ENCODE results near the gene ACTA1. TPM values are rescaled to one million over a fixed set of nuclear protein-coding genes. Genes with fewer than 3 reads are reported as not detected.

The ACTA1 gene
- total RNA-seq, 4 donors from 2014 or later, result 0.59 to 2.6 (median 1.7) TPM

- Histone ChIP-seq H3K27ac (no peak overlapping the region), H3K9me3 (no peaks in the 10 kb centered on the region), H3K36me3 (no peaks in the 10 kb centered on the region), H3K27me3 (peaks cover 38% of the 10 kb centered on the region), H3K4me1 (peaks cover 45% of the 10 kb centered on the region), H3K4me3 (no peak overlapping the region)
- WGBS, result 87% methylated on average over 7 of the region's 7 CpGs
- no peak for DNase-seq (ENCODE audit: low spot score in 2 of 2)
- no peak for TF ChIP-seq POLR2AphosphoS5 (IDR thresholded peaks at IDR 0.05)
- TF ChIP-seq CTCF (IDR thresholded peaks at IDR 0.05), result no peak
- TF ChIP-seq EP300 (IDR thresholded peaks at IDR 0.05), result no peak
- no peak for TF ChIP-seq POLR2A (IDR thresholded peaks at IDR 0.05)
These were observed 21.8 kb downstream of the ACTA1 start for GRCh38 chr1:229412056-229412455.

- peaks cover 46% of the 10 kb centered on the region for H3K4me1 ChIP-seq
- H3K27ac ChIP-seq, result no peak overlapping the region
- DNase-seq (ENCODE audit: low spot score in 2 of 2), result no peak
- no peaks in the 10 kb centered on the region for H3K9me3 ChIP-seq
- H3K4me3 ChIP-seq, result no peak overlapping the region
- H3K27me3 ChIP-seq, result peaks cover 43% of the 10 kb centered on the region
- TF ChIP-seq POLR2A (IDR thresholded peaks at IDR 0.05) (no peak), CTCF (IDR thresholded peaks at IDR 0.05) (no peak), EP300 (IDR thresholded peaks at IDR 0.05) (no peak), POLR2AphosphoS5 (IDR thresholded peaks at IDR 0.05) (no peak)
- 39% methylated on average over 11 of the region's 11 CpGs for WGBS
- H3K36me3 ChIP-seq, result no peaks in the 10 kb centered on the region
These were observed 22.3 kb downstream of the ACTA1 start for GRCh38 chr1:229411434-229412055.

DNA sequence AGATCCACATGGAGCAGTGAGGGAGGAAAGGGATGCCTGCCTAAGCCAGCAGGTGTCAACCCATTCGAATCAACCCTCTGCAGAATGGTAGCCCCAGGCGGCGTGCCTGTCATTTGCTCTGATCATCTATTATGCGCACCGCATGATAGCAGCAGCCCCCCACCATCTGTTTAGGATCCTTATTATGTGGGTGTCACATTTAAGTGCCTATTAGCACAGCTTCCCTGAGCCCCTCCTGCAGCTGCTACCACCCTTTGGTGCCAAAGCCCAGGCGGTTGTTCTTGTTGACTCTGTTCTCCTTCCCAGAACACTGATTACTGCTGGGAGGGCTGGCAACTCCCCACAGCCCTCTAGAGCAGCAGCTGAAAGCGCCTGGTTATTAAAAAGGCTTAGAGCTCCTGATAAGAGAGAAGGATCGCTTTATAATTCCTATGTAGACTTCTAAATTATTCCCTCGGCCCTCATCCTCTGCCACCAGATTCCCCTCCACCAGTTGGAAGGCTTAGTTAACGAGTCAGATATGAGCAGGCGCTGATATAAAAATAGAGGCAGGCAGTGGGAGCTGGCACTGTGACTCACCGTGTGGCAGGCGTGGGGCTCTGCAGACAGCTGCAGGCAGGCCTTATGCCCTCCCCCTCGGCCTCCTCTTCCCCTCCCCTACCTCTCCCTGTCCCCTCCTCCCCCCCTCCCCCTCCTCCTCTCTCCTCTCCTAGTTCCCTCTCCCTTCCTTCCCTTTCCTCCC, 23.0 kb downstream of the ACTA1 start:
- DNase-seq (ENCODE audit: low spot score in 2 of 2), result no peak
- Histone ChIP-seq H3K36me3 (no peaks in the 10 kb centered on the region), H3K4me3 (no peak overlapping the region), H3K27me3 (peaks cover 48% of the 10 kb centered on the region), H3K9me3 (no peaks in the 10 kb centered on the region), H3K4me1 (peaks cover 46% of the 10 kb centered on the region), H3K27ac (no peak overlapping the region)
- TF ChIP-seq CTCF (IDR thresholded peaks at IDR 0.05), result no peak
- TF ChIP-seq POLR2AphosphoS5 (IDR thresholded peaks at IDR 0.05), result no peak
- no peak for TF ChIP-seq POLR2A (IDR thresholded peaks at IDR 0.05)
- TF ChIP-seq EP300 (IDR thresholded peaks at IDR 0.05), result no peak
- WGBS, result 9% methylated on average over 13 of the region's 14 CpGs

DNA sequence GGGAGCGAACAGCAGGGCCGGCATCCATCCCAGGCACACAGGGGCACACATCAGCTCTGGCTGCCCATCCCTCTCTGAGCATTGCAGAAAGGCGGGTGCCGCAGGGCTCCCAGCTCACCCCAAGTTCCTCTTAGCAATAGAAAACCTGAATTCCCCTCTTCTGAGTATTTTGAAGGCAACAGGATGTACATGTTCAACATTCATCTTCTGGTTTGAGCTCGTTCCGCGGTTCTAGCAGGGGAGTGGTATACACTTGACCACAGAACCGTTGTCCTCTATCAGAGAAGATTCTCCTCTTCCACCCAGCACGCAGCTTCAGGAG, 23.6 kb downstream of the ACTA1 start:
- Histone ChIP-seq H3K36me3 (no peaks in the 10 kb centered on the region), H3K27me3 (peaks cover 54% of the 10 kb centered on the region), H3K27ac (no peak overlapping the region), H3K4me3 (no peak overlapping the region), H3K4me1 (peaks cover 46% of the 10 kb centered on the region), H3K9me3 (no peaks in the 10 kb centered on the region)
- WGBS, result 57% methylated on average over 5 of the region's 9 CpGs
- no peak for DNase-seq (ENCODE audit: low spot score in 2 of 2)
- TF ChIP-seq CTCF (IDR thresholded peaks at IDR 0.05), result no peak
- no peak for TF ChIP-seq EP300 (IDR thresholded peaks at IDR 0.05)
- no peak for TF ChIP-seq POLR2A (IDR thresholded peaks at IDR 0.05)
- TF ChIP-seq POLR2AphosphoS5 (IDR thresholded peaks at IDR 0.05), result no peak

DNA sequence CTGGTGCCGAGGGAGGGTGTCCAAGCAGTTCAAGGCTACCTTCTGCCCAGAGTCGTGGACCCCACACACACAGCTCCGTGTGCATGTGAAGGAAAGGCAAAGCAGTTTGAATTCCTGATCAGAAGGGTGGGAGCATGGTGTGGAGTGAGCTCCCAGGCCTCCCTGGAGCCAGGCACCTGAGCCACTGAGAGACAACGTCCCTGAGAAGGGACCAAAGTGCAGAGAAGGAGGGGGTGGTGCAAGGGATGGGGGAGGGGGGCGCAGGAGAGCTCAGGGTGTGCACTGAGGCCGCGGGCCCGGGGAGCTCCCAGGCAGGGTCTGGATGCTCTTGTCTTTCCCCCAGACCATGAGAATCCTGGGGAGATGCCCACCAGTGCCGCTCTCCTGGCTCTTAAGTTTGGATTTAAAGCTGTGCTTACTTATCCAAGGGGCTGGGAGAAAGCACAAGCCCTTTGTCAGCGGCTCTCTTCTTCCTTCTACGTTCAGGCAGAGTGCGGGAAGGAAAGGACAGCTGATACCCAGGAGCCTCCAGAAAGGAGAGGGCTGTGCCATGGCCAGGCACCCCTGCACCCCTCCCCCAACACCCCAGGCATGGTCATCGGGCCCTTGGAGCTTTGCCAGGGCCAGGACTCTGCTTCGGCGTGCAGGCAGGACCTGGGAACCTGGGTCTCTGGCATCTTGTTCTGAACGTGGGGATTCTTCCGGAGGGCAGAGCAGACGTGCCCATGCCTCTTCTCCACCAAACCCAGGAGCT, 24.1 kb downstream of the ACTA1 start:
- H3K4me1 ChIP-seq, result peaks cover 46% of the 10 kb centered on the region
- TF ChIP-seq CTCF (IDR thresholded peaks at IDR 0.05) (no peak), EP300 (IDR thresholded peaks at IDR 0.05) (no peak), POLR2AphosphoS5 (IDR thresholded peaks at IDR 0.05) (no peak), POLR2A (IDR thresholded peaks at IDR 0.05) (no peak)
- H3K4me3 ChIP-seq, result no peak overlapping the region
- peaks cover 58% of the 10 kb centered on the region for H3K27me3 ChIP-seq
- no peak for DNase-seq (ENCODE audit: low spot score in 2 of 2)
- H3K27ac ChIP-seq, result no peak overlapping the region
- no peaks in the 10 kb centered on the region for H3K36me3 ChIP-seq
- WGBS, result 48% methylated on average over 10 of the region's 18 CpGs
- H3K9me3 ChIP-seq, result no peaks in the 10 kb centered on the region
